NCI-H2196 (cell line): ENCODE results near the gene PCSK1.
"Not testable (repeated sequence)": the region's sequence is repeated elsewhere in the genome, so short reads cannot be mapped to it uniquely, and the experiment has no call there.

Experiments
- DNase-seq: peaks from one replicate; lab custom pipeline; 2025; ENCODE audit not compliant: unreplicated experiment; lab: John Stamatoyannopoulos, UW

The PCSK1 gene

DNA sequence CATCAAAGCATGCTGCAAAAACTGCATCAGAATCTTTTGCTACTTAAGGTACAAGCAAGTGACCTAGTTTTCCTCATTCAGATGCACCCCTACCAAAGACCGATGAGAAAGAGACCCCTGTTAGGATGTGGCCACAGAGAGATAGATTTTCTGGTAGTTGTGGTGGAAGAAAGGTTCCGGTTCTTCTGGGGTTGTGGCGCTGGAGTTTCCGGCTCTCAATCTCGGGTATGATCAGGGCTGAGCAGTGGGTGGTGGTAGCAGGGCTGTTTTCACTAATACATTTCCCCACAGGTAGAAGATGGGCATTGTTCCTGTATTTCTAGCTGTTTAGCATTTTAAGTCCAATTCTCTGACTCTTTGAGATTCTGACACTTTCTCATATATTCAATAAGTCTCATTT is 58.4 kb downstream of the PCSK1 start:
- no peak for DNase-seq

DNA sequence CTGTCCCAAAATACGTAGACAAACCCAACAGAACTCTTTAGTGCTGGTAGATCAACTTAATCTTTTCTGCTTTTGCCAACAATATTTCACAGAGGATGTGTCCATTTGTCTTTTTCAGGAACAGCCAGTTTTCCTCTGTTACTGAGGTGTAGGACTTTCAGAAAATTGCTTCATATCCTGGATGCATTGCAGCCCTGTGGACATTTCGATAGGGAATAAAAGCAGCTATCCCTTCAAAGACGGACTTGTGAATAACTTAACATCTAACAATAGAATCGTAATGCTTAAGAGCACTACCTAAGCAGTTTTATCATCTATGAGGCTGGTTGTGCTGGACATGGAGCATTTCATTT is 59.7 kb downstream of the PCSK1 start:
- DNase-seq, result no peak

DNA sequence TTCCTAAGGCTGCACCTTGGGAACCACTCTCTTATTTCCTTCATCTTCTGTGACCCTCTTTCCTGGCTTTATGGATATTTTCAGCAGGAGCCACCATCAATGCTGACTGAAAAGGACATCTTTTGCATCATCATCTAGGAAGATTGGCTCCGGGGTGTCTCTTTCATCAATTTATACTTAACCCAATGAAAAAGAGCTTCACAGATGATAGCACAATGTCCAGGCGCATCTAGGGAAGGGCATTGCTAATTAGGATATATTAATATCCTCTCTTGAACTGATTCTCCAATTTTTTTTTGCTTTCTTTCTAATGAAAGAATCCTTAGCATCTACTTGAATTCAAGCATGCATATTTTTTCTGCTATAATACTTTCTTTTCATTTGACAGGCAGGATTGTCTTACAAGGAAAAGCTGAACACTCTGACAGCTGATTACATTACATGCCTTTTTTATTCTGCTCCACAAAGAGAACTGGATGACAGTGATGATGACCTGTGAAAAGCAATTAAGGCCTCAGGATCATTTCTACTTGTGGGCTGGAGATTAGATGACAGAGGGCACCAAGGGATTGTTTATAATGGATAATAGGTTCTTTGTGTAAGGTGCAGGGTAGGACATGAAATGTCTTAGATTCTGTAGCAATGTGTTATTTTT is 60.2 kb downstream of the PCSK1 start:
- no peak for DNase-seq

DNA sequence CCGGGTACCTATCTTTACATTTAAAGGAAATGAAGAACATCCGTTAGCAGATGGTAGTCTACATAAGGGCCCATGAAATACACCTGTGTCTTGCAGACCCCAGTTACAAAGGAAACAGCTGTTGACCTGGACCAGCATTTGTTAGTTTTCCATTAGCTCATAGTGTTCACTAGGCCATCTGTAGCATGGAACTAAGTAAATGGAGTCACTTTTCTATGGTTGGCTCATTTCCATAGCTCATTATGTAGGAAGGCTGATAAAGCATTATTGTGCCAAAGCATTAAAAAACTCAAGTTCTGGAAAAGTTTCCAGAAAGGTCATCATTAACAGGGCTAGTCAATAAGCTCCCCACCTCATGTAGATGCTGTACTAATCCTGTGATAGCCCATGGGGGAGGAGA is 62.1 kb downstream of the PCSK1 start:
- DNase-seq, result peak; percentile 9

DNA sequence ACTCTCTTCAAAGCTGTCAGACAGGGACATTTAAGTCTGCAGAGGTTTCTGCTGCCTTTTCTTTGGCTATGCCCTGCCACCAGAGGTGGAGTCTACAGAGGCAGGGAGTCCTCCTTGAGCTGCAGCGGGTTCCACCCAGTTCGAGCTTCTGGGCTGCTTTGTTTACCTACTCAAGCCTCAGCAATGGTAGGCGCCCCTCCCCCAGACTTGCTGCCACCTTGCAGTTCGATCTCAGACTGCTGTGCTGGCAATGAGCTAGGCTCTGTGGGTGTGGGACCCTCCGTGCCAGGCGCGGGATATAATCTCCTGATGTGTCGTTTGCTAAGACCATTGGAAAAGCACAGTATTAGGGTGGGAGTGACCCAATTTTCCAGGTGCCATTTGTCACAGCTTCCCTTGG is 65.7 kb downstream of the PCSK1 start:
- DNase-seq, result not testable (repeated sequence)

DNA sequence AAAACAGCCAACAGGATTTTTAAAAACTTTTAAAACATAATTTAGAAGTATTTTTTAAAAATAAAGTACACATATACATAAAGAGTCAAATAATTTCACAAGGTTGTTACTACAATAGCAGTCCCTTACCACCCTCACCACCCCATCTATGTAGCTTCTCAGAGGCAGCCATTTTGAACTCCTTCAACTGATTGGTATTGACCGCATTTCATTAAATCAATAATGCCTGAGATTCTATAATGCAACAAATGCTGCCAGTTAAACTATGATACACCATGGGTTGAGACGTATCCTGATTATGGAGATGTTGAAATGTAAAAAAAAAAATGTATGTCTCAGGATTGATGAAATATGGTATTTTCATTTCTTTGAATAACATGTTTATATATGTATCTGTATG is 78.8 kb downstream of the PCSK1 start:
- DNase-seq, result no peak

DNA sequence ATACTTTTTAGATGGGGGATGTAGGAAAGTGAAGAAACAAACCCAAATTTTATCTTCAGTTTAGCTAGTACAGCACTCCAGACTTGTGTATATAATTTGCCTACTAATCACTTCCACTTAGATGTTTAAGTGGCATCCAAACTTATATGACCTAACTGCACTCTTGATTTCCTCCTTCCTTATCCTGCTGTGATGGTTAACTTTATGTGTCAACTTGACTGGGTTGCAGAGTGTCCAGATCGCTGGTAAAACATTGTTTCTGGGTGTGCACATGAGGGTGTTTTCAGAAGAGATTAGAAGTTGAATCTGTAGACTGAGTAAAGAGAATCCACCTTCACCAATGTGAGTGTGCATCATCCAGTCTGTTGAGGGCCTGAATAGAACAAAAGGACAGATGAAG is 79.8 kb downstream of the PCSK1 start:
- no peak for DNase-seq

DNA sequence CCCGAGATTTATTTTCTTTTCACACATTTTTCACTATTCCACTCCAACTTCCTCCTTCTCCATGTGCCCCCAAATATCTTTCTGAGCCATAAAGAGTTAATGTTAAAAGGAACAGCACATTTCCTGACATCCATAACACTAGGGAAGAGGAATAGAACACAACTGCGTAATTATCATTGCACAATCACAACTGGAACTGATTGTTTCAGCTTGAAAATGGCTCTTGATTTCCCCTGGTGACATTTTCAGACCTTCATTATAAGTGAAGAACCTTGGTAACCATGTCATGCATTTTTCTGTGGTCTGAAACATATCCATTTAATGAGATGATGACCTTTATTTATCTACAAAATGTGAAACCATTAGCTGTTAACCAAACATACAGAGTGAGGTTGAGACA is 82.4 kb downstream of the PCSK1 start:
- no peak for DNase-seq

DNA sequence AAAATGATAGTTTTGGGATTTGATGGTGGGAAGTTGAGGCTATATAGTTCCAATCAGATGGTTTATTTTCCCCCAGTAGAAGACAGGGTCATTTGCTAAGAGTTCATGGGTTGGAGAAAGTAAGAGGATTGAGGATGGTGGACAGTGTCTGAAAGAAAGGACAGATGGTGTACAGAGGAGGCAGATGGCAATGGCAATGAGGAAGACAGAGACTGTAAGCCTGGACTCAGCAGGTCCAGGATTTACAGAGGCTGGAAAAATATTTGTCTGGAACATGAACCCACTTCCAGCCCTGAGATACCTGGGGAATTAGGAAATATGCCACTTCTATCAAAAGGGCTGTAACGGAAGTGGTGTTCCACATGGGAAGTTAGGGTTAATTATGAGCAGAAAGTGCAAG is 84.5 kb downstream of the PCSK1 start:
- no peak for DNase-seq

DNA sequence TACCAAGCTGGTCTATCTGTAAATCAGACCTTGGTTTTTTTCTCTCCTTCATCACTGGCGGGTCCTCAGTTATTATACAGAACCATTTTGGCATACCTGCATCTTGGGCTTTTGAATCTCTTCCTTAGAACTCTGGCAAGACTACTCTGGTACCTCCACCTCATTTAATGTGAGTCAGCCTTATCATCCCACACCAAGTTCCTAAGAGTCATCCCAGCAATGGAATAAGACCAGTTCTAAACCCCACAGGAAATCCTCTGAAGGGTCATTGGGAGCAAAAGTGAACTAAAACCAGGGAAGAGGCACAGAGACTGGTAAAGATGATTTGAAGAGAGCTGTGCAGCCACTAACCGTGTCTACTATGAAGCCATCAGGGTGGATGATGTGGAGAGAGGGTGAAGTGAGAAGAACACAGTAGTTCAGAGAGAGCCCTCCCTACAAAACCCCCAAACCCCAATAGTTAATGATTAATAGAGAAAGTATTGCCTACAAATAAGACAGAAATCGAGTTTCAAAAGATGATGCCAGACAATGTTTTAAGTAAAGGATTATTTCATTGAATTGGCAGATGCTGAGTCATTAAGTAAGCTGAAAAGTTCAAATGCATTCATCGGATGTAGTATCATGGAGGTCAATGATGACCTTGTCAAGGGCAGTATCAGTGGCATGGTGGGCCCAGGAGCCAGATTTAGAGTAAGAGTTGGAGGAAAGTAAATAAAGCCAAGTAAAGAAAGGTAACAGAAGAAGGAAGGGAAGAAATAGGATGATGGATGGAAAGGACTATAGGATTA is 85.4 kb downstream of the PCSK1 start:
- no peak for DNase-seq

DNA sequence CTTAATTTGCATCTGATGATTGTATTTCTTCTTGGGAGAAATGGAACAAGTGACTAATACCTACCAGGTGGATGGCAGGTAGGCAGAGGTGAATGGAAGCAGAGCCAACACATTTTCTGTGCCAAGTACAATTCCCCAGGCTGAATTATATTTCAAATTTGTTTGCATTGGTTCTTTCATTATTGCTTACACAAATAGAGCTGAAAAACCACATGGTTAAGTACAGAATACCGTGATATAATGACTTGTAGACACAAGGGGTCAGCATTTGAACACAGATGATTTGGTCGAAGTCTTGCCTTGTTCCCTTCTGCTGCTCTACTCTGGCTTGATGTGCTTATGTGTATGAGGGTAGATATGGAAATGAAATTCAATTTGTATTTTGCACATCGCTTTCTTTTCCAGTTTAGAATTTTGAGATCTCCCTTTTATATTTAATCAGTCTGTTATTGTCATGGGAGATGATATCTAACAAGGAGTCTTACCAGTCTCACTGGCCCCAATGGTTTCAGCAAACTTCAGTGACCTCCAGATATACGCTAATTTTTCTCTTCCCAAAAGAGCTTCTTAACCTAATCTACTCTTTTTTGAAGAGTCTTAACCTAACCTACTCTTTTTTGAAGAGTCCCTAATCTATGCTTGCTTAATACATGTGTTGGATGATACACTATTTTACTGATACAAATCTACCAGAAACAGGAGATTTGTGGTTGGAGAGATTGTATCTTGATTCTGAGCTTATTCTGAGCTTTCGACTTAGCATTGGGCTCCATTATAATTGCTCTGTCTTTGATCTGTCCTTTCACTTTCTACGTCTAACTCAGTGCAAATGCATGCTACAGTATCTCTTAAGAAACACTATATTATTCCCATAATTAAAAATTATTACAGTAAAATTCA is 88.1 kb downstream of the PCSK1 start:
- DNase-seq, result peak; percentile 62

DNA sequence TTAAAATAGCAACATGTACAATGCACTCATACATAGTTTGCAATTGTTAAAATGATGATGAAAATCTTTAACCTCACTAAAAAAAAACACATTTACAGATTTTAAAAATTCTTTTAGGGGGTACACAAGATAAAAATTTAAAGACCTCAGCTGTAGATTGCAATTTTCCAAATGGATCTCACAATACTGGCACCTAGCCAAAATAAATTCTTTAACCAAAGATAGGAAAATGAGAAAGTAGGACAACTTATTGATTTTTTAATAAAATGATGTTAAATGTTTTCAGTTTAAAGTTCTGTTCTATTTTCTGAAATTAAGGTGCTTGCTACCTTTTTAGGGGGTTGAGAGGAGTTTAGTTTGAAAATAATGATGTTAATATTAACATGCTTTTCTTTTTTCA is 90.0 kb downstream of the PCSK1 start:
- DNase-seq, result no peak

DNA sequence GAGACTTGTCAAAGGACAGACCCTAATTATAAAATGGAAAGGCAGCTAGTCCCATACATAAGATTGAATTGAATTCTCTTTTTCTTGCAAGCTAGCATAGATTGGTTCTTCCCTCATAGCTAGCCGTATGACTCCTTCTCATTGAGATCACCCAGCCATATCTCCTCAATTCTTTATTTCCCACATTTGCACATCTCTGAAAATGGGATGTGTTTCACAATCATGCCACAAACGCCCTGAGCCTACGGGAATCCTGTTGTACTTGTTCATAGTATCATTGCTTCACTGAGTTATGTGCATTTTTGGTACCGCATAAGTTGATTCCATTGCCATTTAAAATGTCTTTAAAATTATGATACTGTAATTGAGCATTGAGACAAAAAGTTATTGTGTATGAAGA is 90.5 kb downstream of the PCSK1 start:
- DNase-seq, result no peak
